Body of pancreas (tissue), 4 donors: ENCODE measurements around the gene NXPH1.

Experiments
- POLR2A ChIP-seq, 3 donors: fragments of 450-650 bp; IDR thresholded peaks; one replicate each; pipeline ENCODE4 v1.6.1; 2016; ENCODE audit warnings: antibody characterized with exemption in 3 of 3, mild to moderate bottlenecking in 2 of 3
- TF ChIP-seq, protein P1 (sequence below), 7 experiments: fragments of 450-650 bp in 4 of 7; fragments of 200-600 bp in 3 of 7; sonication (generic) in 3 of 7; IDR thresholded peaks; one replicate each; pipeline ENCODE4 v1.5.1; 2016 to 2019; ENCODE audit warnings: antibody characterized with exemption in 7 of 7

DNA sequence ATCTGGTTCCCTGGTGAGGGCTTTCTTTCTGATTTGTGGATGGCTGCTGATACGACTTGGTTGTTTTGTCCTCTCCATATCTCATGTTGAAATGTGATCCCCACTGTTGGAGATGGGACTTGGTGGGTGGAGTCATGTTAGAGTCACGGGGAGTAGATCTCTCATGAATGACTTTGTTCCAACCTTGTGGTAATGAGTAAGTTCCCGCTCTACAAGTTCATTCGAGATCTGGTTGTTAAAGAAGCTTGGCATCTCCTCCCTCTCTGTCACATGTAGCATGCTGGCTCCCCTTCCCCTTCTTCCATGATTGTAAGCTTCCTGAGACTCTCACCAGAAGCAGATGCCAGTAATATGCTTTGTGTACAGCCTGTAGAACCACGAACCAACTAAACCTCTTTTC, 37.1 kb upstream of the NXPH1 start:
- TF ChIP-seq, protein P1, sequence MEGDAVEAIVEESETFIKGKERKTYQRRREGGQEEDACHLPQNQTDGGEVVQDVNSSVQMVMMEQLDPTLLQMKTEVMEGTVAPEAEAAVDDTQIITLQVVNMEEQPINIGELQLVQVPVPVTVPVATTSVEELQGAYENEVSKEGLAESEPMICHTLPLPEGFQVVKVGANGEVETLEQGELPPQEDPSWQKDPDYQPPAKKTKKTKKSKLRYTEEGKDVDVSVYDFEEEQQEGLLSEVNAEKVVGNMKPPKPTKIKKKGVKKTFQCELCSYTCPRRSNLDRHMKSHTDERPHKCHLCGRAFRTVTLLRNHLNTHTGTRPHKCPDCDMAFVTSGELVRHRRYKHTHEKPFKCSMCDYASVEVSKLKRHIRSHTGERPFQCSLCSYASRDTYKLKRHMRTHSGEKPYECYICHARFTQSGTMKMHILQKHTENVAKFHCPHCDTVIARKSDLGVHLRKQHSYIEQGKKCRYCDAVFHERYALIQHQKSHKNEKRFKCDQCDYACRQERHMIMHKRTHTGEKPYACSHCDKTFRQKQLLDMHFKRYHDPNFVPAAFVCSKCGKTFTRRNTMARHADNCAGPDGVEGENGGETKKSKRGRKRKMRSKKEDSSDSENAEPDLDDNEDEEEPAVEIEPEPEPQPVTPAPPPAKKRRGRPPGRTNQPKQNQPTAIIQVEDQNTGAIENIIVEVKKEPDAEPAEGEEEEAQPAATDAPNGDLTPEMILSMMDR (IDR thresholded peaks at IDR 0.05) = no peak
- TF ChIP-seq POLR2A (IDR thresholded peaks at IDR 0.05) = no peak
